Esophagus muscularis mucosa (tissue), 3 donors: ENCODE data around the gene SPRED2.

Experiments used
- POLR2A ChIP-seq: fragments of 450-650 bp; IDR thresholded peaks from one replicate; pipeline ENCODE4 v1.6.1; 2017; ENCODE audit warnings: antibody characterized with exemption, moderate library complexity, mild to moderate bottlenecking, low read depth
- POLR2AphosphoS5 ChIP-seq, 2 donors: sonication (generic); formaldehyde crosslinking; IDR thresholded peaks; one replicate each; pipeline ENCODE4 v1.6.1; 2017; ENCODE audit warnings: antibody characterized with exemption in 2 of 2
- TF ChIP-seq, protein P1 (sequence below), 3 experiments: fragments of 200-600 bp in 2 of 3; fragments of 450-650 bp in 1 of 3; sonication (generic) in 2 of 3; IDR thresholded peaks; one replicate each; pipeline ENCODE4 v1.5.1; 2017 to 2019; ENCODE audit warnings: antibody characterized with exemption in 3 of 3, mild to moderate bottlenecking in 2 of 3, moderate library complexity in 1 of 3

GRCh38 chr2:65413610-65414009, 18.8 kb downstream of the SPRED2 start:
- TF ChIP-seq, protein P1, sequence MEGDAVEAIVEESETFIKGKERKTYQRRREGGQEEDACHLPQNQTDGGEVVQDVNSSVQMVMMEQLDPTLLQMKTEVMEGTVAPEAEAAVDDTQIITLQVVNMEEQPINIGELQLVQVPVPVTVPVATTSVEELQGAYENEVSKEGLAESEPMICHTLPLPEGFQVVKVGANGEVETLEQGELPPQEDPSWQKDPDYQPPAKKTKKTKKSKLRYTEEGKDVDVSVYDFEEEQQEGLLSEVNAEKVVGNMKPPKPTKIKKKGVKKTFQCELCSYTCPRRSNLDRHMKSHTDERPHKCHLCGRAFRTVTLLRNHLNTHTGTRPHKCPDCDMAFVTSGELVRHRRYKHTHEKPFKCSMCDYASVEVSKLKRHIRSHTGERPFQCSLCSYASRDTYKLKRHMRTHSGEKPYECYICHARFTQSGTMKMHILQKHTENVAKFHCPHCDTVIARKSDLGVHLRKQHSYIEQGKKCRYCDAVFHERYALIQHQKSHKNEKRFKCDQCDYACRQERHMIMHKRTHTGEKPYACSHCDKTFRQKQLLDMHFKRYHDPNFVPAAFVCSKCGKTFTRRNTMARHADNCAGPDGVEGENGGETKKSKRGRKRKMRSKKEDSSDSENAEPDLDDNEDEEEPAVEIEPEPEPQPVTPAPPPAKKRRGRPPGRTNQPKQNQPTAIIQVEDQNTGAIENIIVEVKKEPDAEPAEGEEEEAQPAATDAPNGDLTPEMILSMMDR (IDR thresholded peaks at IDR 0.05), result no peak
- no peak for TF ChIP-seq POLR2A
- TF ChIP-seq POLR2AphosphoS5 (IDR thresholded peaks at IDR 0.05), result no peak
